HUES64 (cell line): ENCODE results near the gene XRCC4. TPM values are rescaled to one million over a fixed set of nuclear protein-coding genes. Genes with fewer than 3 reads are reported as not detected.

Experiments
- H3K27ac ChIP-seq: 2 replicates; pipeline ENCODE4 v1.7.0; 2013; ENCODE audit warnings: low read depth, low read length, inconsistent platforms
- H3K27me3 ChIP-seq: 2 replicates; pipeline ENCODE4 v1.6.1; 2013; ENCODE audit warnings: mild to moderate bottlenecking, low read length; ENCODE audit not compliant: insufficient read depth
- H3K36me3 ChIP-seq: 2 replicates; pipeline ENCODE4 v1.6.1; 2013; ENCODE audit warnings: mild to moderate bottlenecking, low read length; ENCODE audit not compliant: insufficient read depth
- H3K4me1 ChIP-seq: 2 replicates; pipeline ENCODE4 v1.6.1; 2013; ENCODE audit warnings: mild to moderate bottlenecking, low read length, moderate library complexity; ENCODE audit not compliant: insufficient read depth
- H3K4me3 ChIP-seq: 2 replicates; pipeline ENCODE4 v1.5.1; 2013; ENCODE audit warnings: mild to moderate bottlenecking, low read length, moderate library complexity
- H3K9ac ChIP-seq: 2 replicates; pipeline ENCODE4 v1.6.1; 2013; ENCODE audit warnings: mild to moderate bottlenecking, low read depth, low read length
- H3K9me3 ChIP-seq: 2 replicates; pipeline ENCODE4 v1.6.1; 2013; ENCODE audit warnings: low read depth, low read length; ENCODE audit not compliant: insufficient read depth
- WGBS: fragments of 150-250, 120-280 bp; methylation state at CpG from one replicate; pipeline ENCODE4 v1.1.7; 2013; ENCODE audit warnings: missing lambda C conversion rate; 5-methylcytosine and 5-hydroxymethylcytosine counted together
- polyA plus RNA-seq, 2 experiments: library from polyadenylated mRNA; stranded (reverse); fragments of 50-300 nt; gene quantifications; one replicate each; pipeline ENCODE4 v1.2.3, GENCODE V29; 2013

XRCC4 gene
- 10.8 TPM for polyA plus RNA-seq (2013, experiment 1 of 2)
- polyA plus RNA-seq (2013, experiment 2 of 2) = 15.5 TPM

- Histone ChIP-seq H3K9ac (peak within 1 kb of the TSS; percentile 98), H3K27ac (peak within 1 kb of the TSS; percentile 89), H3K4me1 (peaks cover 22% of the 10 kb centered on the region), H3K36me3 (0 out of 2 replicates have a peak, but pooled peaks cover 6% of the 10 kb centered on the region), H3K9me3 (no peaks in the 10 kb centered on the region), H3K27me3 (no peaks in the 10 kb centered on the region), H3K4me3 (peak within 1 kb of the TSS; percentile 98)
- under 1% methylated on average over 44 of the region's 44 CpGs for WGBS
Measured at GRCh38 chr5:83076742-83077661, at the start of gene XRCC4, which contains the start of gene TMEM167A. TSS of gene XRCC4 (plus strand) at chr5:83077547. CDS start at chr5:83104920, 27,373 bp downstream. TSS of gene TMEM167A (minus strand) at chr5:83077394. CDS start at chr5:83077323, 71 bp downstream.

- peaks cover 41% of the 10 kb centered on the region for H3K4me1 ChIP-seq
- no peaks in the 10 kb centered on the region for H3K36me3 ChIP-seq
- no peak overlapping the region for H3K9ac ChIP-seq
- no peaks in the 10 kb centered on the region for H3K27me3 ChIP-seq
- H3K27ac ChIP-seq = no peak overlapping the region
- no peak overlapping the region for H3K4me3 ChIP-seq
- WGBS = 93% methylated on average over 2 of the region's 2 CpGs
- H3K9me3 ChIP-seq = no peaks in the 10 kb centered on the region
Measured at GRCh38 chr5:83029912-83030311, 47.4 kb upstream of the XRCC4 start.

DNA sequence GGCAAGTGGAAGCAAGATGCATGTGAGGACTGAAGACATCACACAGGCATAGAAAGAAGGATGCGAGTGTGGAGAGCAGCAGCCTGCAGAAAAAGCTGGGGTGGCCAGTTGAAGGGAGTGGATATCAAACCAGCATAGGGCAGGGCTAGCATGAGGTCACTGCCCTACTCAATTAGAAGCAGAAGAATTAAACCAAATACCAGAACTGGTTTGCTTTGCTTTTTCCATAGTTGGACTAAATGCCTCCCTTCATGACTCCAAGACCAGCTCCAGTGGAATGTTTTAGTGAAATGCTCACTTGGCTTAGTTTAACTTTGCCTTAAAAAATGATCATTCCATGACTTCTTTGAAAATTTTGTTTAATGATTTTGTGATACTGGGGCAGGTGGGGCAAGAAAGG, 46.0 kb upstream of the XRCC4 start:
- H3K9ac ChIP-seq = no peak overlapping the region
- WGBS = 91% methylated on average over 1 of the region's 1 CpG
- no peaks in the 10 kb centered on the region for H3K36me3 ChIP-seq
- no peaks in the 10 kb centered on the region for H3K9me3 ChIP-seq
- no peaks in the 10 kb centered on the region for H3K27me3 ChIP-seq
- H3K4me3 ChIP-seq = no peak overlapping the region
- H3K27ac ChIP-seq = no peak overlapping the region
- H3K4me1 ChIP-seq = peaks cover 40% of the 10 kb centered on the region

DNA sequence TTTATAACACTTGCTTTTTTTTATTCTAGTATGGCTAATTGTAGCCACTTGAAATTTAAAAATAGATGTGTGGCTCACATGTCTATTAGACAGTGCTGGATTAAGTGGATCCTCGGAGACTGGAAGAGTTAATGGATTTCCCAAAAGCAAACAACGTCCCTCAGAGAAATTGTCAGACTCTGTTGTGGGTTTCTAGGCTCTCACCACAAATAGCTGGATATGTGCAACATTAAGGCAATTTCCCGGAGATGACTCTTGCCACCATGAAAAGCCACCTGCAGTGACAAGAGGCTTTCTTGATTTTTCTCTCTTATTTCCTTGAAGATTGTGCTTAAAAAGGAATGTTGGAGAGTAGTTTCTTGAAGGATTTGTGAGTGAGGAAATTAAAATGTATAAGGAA, 43.3 kb upstream of the XRCC4 start:
- no peaks in the 10 kb centered on the region for H3K9me3 ChIP-seq
- 87% methylated on average over 3 of the region's 3 CpGs for WGBS
- H3K36me3 ChIP-seq = no peaks in the 10 kb centered on the region
- H3K4me1 ChIP-seq = peaks cover 30% of the 10 kb centered on the region
- H3K4me3 ChIP-seq = no peak overlapping the region
- H3K27me3 ChIP-seq = no peaks in the 10 kb centered on the region
- H3K9ac ChIP-seq = no peak overlapping the region
- no peak overlapping the region for H3K27ac ChIP-seq

DNA sequence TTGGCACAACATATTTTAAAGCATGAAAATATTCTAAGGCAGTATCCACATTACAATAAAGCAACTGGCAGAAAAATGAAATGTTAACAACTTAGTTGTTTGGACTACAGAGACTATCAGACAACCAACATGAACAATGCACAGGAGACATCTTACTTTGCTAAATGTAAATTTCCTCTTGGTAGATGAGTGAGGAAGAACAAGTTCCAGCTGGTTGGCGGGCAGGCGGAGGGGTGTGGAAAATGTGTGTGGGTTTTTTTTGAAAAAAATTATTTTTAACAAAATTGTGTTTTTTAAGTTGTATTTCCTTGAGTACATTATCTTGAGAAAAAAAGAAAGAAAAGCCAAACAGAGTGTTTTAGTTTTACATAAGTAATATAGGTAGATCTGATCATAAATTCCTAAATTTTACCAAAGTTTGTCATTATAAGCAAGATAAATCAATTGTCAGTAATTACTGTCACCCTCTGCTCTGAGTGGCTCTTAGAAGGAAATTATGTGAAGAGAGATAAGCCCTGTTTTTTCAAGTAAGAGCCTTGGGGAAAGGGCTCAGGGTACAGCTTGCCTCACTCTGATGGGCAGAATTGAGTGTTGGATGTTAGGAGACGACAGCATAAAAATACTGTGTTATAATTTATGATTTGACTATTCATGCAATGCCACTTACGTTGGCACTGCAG, 42.7 kb upstream of the XRCC4 start:
- Histone ChIP-seq H3K36me3 (no peaks in the 10 kb centered on the region), H3K9me3 (no peaks in the 10 kb centered on the region), H3K4me3 (no peak overlapping the region), H3K27ac (no peak overlapping the region), H3K9ac (no peak overlapping the region), H3K4me1 (peaks cover 30% of the 10 kb centered on the region), H3K27me3 (no peaks in the 10 kb centered on the region)
- 100% methylated on average over 3 of the region's 4 CpGs for WGBS

DNA sequence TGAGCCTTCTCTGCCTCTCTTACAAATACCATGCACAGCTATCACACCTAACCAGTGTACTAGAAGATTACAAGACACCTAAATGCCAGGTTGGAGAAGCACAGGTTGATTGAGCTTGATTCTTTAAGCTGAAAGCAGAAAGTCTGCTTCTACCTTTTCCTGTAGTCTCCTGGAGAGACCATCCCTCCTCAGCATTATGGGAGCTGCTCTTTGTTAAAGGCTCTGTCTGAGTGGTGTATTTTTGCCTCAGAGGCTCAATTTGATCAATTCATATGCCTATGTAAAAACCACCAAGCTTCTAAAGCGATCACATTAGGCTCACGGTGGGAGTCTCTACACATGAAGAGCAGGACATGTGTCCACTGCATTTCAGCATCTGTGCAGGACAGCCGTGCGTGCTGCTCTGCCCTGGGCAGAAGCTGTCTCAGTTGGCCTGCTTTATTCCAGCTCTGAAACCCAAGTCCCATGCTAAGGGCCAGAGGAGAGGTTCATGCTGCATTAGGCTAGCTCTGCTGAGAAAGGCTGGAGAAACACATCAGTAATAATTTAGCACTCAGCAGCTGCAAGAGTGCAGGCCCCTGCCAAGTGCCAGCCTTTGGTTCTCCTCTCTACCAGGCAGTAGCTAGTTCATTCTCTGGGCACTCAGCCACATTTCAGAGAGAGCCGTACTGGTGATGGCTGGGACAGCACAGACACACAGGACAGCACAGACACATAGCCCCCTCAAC, 41.8 kb upstream of the XRCC4 start:
- Histone ChIP-seq H3K4me1 (peaks cover 30% of the 10 kb centered on the region), H3K27me3 (no peaks in the 10 kb centered on the region), H3K9ac (no peak overlapping the region), H3K27ac (no peak overlapping the region), H3K36me3 (no peaks in the 10 kb centered on the region), H3K4me3 (no peak overlapping the region), H3K9me3 (no peaks in the 10 kb centered on the region)
- WGBS = 83% methylated on average over 5 of the region's 5 CpGs

GRCh38 chr5:83036991-83037575, 40.3 kb upstream of the XRCC4 start:
- H3K27me3 ChIP-seq = no peaks in the 10 kb centered on the region
- 85% methylated on average over 3 of the region's 4 CpGs for WGBS
- H3K9ac ChIP-seq = no peak overlapping the region; the same call in 1 of the 2 replicates
- no peak overlapping the region for H3K27ac ChIP-seq
- peaks cover 30% of the 10 kb centered on the region for H3K4me1 ChIP-seq
- no peaks in the 10 kb centered on the region for H3K36me3 ChIP-seq
- no peak overlapping the region for H3K4me3 ChIP-seq
- H3K9me3 ChIP-seq = no peaks in the 10 kb centered on the region

- Histone ChIP-seq H3K36me3 (no peaks in the 10 kb centered on the region), H3K4me1 (peaks cover 30% of the 10 kb centered on the region), H3K4me3 (no peak overlapping the region), H3K27me3 (no peaks in the 10 kb centered on the region), H3K9me3 (no peaks in the 10 kb centered on the region), H3K27ac (no peak overlapping the region), H3K9ac (no peak overlapping the region)
- WGBS = no CpG with 5 or more reads among the region's 3 CpGs
Measured at GRCh38 chr5:83038924-83039323, 38.4 kb upstream of the XRCC4 start.

GRCh38 chr5:83042507-83042906, 34.8 kb upstream of the XRCC4 start:
- Histone ChIP-seq H3K4me3 (no peak overlapping the region), H3K9me3 (no peaks in the 10 kb centered on the region), H3K27ac (no peak overlapping the region), H3K9ac (no peak overlapping the region), H3K4me1 (no peaks in the 10 kb centered on the region), H3K36me3 (no peaks in the 10 kb centered on the region), H3K27me3 (no peaks in the 10 kb centered on the region)
- WGBS = 92% methylated on average over 3 of the region's 3 CpGs

- WGBS = 89% methylated on average over 2 of the region's 2 CpGs
- no peaks in the 10 kb centered on the region for H3K4me1 ChIP-seq
Measured at GRCh38 chr5:83044926-83045325, 32.4 kb upstream of the XRCC4 start.

More at GRCh38 chr5:83044926-83045325, 32.4 kb upstream of the XRCC4 start:
- Histone ChIP-seq H3K9ac (no peak overlapping the region), H3K27ac (no peak overlapping the region), H3K9me3 (no peaks in the 10 kb centered on the region), H3K27me3 (no peaks in the 10 kb centered on the region), H3K4me3 (no peak overlapping the region), H3K36me3 (no peaks in the 10 kb centered on the region)
